ENCODE results near the gene MYLK. TPM values are rescaled to one million over a fixed set of nuclear protein-coding genes. Genes with fewer than 3 reads are reported as not detected.

The MYLK gene
- total and polyA plus RNA-seq, 9 of the 15 experiments (the other 6 are each of a cell fraction or from before 2014, with no cell fraction given) = 0.11 to 0.53 (median 0.18) TPM; not detected in 2

DNA sequence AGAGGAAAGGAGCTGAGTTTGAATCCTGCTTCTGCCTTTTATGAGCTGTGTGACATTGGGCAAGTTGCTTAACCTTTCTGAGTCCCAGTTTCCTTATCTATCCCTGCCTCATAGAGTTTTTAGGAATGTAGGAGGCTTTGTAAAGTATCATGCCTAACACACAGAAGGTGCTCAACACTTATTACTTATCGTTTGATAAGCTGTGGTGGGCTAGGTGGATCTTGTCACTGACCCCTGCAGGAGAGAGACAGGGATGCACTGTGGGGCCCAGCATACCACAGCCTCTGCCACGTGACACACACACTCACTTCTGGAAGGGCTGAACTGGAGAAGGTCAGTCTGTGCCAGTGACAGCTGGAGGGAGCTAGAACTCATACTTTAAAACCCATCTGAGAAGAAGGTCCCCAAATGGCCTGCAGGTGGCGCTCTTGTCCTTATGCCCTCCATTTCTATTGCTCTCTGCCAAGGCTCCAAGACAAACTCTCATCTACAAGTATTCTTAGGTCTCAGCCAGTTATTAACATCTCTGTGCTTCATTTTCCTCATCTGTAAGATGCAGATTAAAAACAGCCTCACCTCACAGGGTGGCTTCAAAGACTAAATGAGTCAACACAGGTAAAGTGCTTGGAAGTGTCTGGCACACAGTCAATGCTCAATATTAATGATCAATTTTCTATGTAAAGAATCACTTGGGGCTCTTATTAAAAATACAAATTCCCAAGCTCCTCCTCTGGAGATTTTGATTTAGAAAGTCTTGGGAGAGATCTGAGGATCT lies 241.8 kb downstream of the MYLK start (continued):
- TF ChIP-seq, protein P1, sequence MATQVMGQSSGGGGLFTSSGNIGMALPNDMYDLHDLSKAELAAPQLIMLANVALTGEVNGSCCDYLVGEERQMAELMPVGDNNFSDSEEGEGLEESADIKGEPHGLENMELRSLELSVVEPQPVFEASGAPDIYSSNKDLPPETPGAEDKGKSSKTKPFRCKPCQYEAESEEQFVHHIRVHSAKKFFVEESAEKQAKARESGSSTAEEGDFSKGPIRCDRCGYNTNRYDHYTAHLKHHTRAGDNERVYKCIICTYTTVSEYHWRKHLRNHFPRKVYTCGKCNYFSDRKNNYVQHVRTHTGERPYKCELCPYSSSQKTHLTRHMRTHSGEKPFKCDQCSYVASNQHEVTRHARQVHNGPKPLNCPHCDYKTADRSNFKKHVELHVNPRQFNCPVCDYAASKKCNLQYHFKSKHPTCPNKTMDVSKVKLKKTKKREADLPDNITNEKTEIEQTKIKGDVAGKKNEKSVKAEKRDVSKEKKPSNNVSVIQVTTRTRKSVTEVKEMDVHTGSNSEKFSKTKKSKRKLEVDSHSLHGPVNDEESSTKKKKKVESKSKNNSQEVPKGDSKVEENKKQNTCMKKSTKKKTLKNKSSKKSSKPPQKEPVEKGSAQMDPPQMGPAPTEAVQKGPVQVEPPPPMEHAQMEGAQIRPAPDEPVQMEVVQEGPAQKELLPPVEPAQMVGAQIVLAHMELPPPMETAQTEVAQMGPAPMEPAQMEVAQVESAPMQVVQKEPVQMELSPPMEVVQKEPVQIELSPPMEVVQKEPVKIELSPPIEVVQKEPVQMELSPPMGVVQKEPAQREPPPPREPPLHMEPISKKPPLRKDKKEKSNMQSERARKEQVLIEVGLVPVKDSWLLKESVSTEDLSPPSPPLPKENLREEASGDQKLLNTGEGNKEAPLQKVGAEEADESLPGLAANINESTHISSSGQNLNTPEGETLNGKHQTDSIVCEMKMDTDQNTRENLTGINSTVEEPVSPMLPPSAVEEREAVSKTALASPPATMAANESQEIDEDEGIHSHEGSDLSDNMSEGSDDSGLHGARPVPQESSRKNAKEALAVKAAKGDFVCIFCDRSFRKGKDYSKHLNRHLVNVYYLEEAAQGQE (IDR thresholded peaks at IDR 0.05; ENCODE audit: borderline replicate concordance) = peak; percentile 98
- TF ChIP-seq, protein P1 (CRISPR knock-in tag; IDR thresholded peaks at IDR 0.05; ENCODE audit: low read depth) = no peak
- TF ChIP-seq NCOA4 (IDR thresholded peaks at IDR 0.05; ENCODE audit: partially characterized antibody) = no peak
- peak; percentile 90 for TF ChIP-seq RAD51 (IDR thresholded peaks at IDR 0.05; ENCODE audit: borderline replicate concordance, low read depth)
- TF ChIP-seq ELF2 (CRISPR knock-in tag; IDR thresholded peaks at IDR 0.05) = no peak
- peak in 1 of 2 experiments; percentile 64; a peak in 1 of 4 replicates for TF ChIP-seq KDM1A (IDR thresholded peaks at IDR 0.05)
- peak; percentile 93 to 98 (median 97) for TF ChIP-seq CTCF (IDR thresholded peaks at IDR 0.05 in 2 of 3, conservative IDR thresholded peaks at IDR 0.05 in 1 of 3; ENCODE audit: insufficient read depth in 2 of 3, low read depth in 1 of 3, low read length in 3 of 3)
- TF ChIP-seq TOE1 (IDR thresholded peaks at IDR 0.05; ENCODE audit: borderline replicate concordance) = peak; percentile 74; the same call in 1 of the 2 replicates
- no peak for TF ChIP-seq TOE1 (CRISPR knock-in tag; IDR thresholded peaks at IDR 0.05; ENCODE audit: borderline replicate concordance, low read depth)
- 0 out of 2 replicates have a peak, but pooled peaks have one; percentile 21 for TF ChIP-seq DEAF1 (CRISPR knock-in tag; IDR thresholded peaks at IDR 0.05)
- TF ChIP-seq BCOR (IDR thresholded peaks at IDR 0.05) = peak; percentile 93; the same call in 1 of the 2 replicates
- TF ChIP-seq POLR2B (IDR thresholded peaks at IDR 0.05; ENCODE audit: low read depth, partially characterized antibody) = no peak
- TF ChIP-seq L3MBTL2 (IDR thresholded peaks at IDR 0.05) = peak; percentile 40; the same call in 1 of the 2 replicates

Data from K562 (cell line).